HEK293 (cell line): ENCODE data around the gene MBLAC1.

Source experiments
- GLI4 ChIP-seq: fragments of 450-650 bp; formaldehyde crosslinking; IDR thresholded peaks from 2 replicates; pipeline ENCODE4 v1.5.1; 2016; ENCODE audit warnings: missing biosample characterization, missing genetic modification characterization
- GLIS1 ChIP-seq: fragments of 450-650 bp; formaldehyde crosslinking; IDR thresholded peaks from 2 replicates; pipeline ENCODE4 v1.5.1; 2016; ENCODE audit warnings: missing biosample characterization, missing genetic modification characterization
- HOXD13 ChIP-seq: sonication (generic); formaldehyde crosslinking; IDR thresholded peaks from 2 replicates; pipeline ENCODE4 v1.8.0; 2022; ENCODE audit warnings: missing genetic modification reagents, borderline replicate concordance
- KLF7 ChIP-seq: fragments of 450-650 bp; formaldehyde crosslinking; IDR thresholded peaks from 2 replicates; pipeline ENCODE4 v1.5.1; 2016; ENCODE audit warnings: missing biosample characterization, missing genetic modification characterization, borderline replicate concordance
- KLF8 ChIP-seq: fragments of 450-650 bp; formaldehyde crosslinking; IDR thresholded peaks from 2 replicates; pipeline ENCODE4 v1.5.1; 2016; ENCODE audit warnings: missing biosample characterization, missing genetic modification characterization
- SP3 ChIP-seq: fragments of 450-650 bp; formaldehyde crosslinking; IDR thresholded peaks from 2 replicates; pipeline ENCODE4 v1.5.1; 2016; ENCODE audit warnings: missing biosample characterization, missing genetic modification characterization
- YY1 ChIP-seq: fragments of 450-650 bp; formaldehyde crosslinking; IDR thresholded peaks from 2 replicates; pipeline ENCODE4 v1.5.1; 2018; ENCODE audit warnings: missing biosample characterization, missing genetic modification characterization
- ZBTB1 ChIP-seq: fragments of 450-650 bp; formaldehyde crosslinking; IDR thresholded peaks from 2 replicates; pipeline ENCODE4 v1.5.1; 2016; ENCODE audit warnings: missing biosample characterization, missing genetic modification characterization
- ZFP69B ChIP-seq: fragments of 450-650 bp; formaldehyde crosslinking; IDR thresholded peaks from 2 replicates; pipeline ENCODE4 v1.5.1; 2016; ENCODE audit warnings: missing biosample characterization, missing genetic modification characterization
- ZNF138 ChIP-seq: fragments of 450-650 bp; formaldehyde crosslinking; IDR thresholded peaks from 2 replicates; pipeline ENCODE4 v1.5.1; 2016; ENCODE audit warnings: missing biosample characterization, missing genetic modification characterization, borderline replicate concordance
- ZNF146 ChIP-seq: fragments of 450-650 bp; formaldehyde crosslinking; IDR thresholded peaks from 2 replicates; pipeline ENCODE4 v1.5.1; 2016; ENCODE audit warnings: missing biosample characterization, missing genetic modification characterization
- ZNF157 ChIP-seq: fragments of 450-650 bp; formaldehyde crosslinking; IDR thresholded peaks from 2 replicates; pipeline ENCODE4 v1.5.1; 2016; ENCODE audit warnings: missing biosample characterization, missing genetic modification characterization
- ZNF169 ChIP-seq: fragments of 450-650 bp; formaldehyde crosslinking; IDR thresholded peaks from 2 replicates; pipeline ENCODE4 v1.5.1; 2016; ENCODE audit warnings: missing biosample characterization, missing genetic modification characterization
- ZNF2 ChIP-seq: fragments of 450-650 bp; formaldehyde crosslinking; IDR thresholded peaks from 2 replicates; pipeline ENCODE4 v1.5.1; 2016; ENCODE audit warnings: missing biosample characterization, missing genetic modification characterization
- ZNF202 ChIP-seq: fragments of 450-650 bp; formaldehyde crosslinking; IDR thresholded peaks from 2 replicates; pipeline ENCODE4 v1.5.1; 2016; ENCODE audit warnings: missing biosample characterization, missing genetic modification characterization, borderline replicate concordance
- ZNF214 ChIP-seq: fragments of 450-650 bp; formaldehyde crosslinking; IDR thresholded peaks from 2 replicates; pipeline ENCODE4 v1.5.1; 2017; ENCODE audit warnings: missing biosample characterization, mild to moderate bottlenecking, missing genetic modification characterization, borderline replicate concordance
- ZNF223 ChIP-seq: fragments of 450-650 bp; formaldehyde crosslinking; IDR thresholded peaks from 2 replicates; pipeline ENCODE4 v1.5.1; 2016; ENCODE audit warnings: missing biosample characterization, missing genetic modification characterization
- ZNF366 ChIP-seq: fragments of 450-650 bp; formaldehyde crosslinking; conservative IDR thresholded peaks from 2 replicates; pipeline ENCODE4 v1.5.1; 2016; ENCODE audit warnings: missing biosample characterization, missing genetic modification characterization
- ZNF394 ChIP-seq: fragments of 450-650 bp; formaldehyde crosslinking; IDR thresholded peaks from 2 replicates; pipeline ENCODE4 v1.5.1; 2016; ENCODE audit warnings: missing biosample characterization, missing genetic modification characterization, mild to moderate bottlenecking, moderate library complexity, borderline replicate concordance
- ZNF529 ChIP-seq: fragments of 450-650 bp; formaldehyde crosslinking; IDR thresholded peaks from 2 replicates; pipeline ENCODE4 v1.5.1; 2017; ENCODE audit warnings: missing genetic modification characterization, missing biosample characterization; ENCODE audit not compliant: insufficient replicate concordance
- ZNF549 ChIP-seq: fragments of 450-650 bp; IDR thresholded peaks from 2 replicates; pipeline ENCODE4 v1.5.1; 2018; ENCODE audit warnings: missing biosample characterization, missing genetic modification characterization, mild to moderate bottlenecking, inconsistent platforms, moderate library complexity
- ZNF555 ChIP-seq: fragments of 450-650 bp; formaldehyde crosslinking; conservative IDR thresholded peaks from 2 replicates; pipeline ENCODE4 v1.5.1; 2017; ENCODE audit warnings: missing biosample characterization, mild to moderate bottlenecking, missing genetic modification characterization, inconsistent platforms
- ZNF585B ChIP-seq: fragments of 450-650 bp; formaldehyde crosslinking; IDR thresholded peaks from 2 replicates; pipeline ENCODE4 v1.5.1; 2016; ENCODE audit warnings: missing biosample characterization, missing genetic modification characterization
- ZNF658 ChIP-seq: fragments of 450-650 bp; formaldehyde crosslinking; IDR thresholded peaks from 2 replicates; pipeline ENCODE4; 2016; ENCODE audit warnings: missing biosample characterization, missing genetic modification characterization
- ZSCAN23 ChIP-seq: fragments of 450-650 bp; formaldehyde crosslinking; IDR thresholded peaks from 2 replicates; pipeline ENCODE4 v1.5.1; 2016; ENCODE audit warnings: missing biosample characterization, missing genetic modification characterization
- ZSCAN30 ChIP-seq: fragments of 450-650 bp; IDR thresholded peaks from 2 replicates; pipeline ENCODE4 v1.5.1; 2018; ENCODE audit warnings: missing biosample characterization, mild to moderate bottlenecking, missing genetic modification characterization, moderate library complexity
- TF ChIP-seq, protein P1 (sequence below): fragments of 450-650 bp; formaldehyde crosslinking; IDR thresholded peaks from 2 replicates; pipeline ENCODE4 v1.5.1; 2016; ENCODE audit warnings: missing biosample characterization, missing genetic modification characterization
- TF ChIP-seq, protein P2 (sequence below): fragments of 450-650 bp; formaldehyde crosslinking; IDR thresholded peaks from 2 replicates; pipeline ENCODE4 v1.5.1; 2016; ENCODE audit warnings: missing biosample characterization, missing genetic modification characterization
- TF ChIP-seq, protein P3 (sequence below): fragments of 450-650 bp; formaldehyde crosslinking; IDR thresholded peaks from 2 replicates; pipeline ENCODE4 v1.5.1; 2016; ENCODE audit warnings: missing biosample characterization, missing genetic modification characterization
- TF ChIP-seq, protein P4 (sequence below): fragments of 450-650 bp; IDR thresholded peaks from 2 replicates; pipeline ENCODE4 v1.5.1; 2018; ENCODE audit warnings: missing biosample characterization, mild to moderate bottlenecking, missing genetic modification characterization
- TF ChIP-seq, protein P5 (sequence below): fragments of 450-650 bp; formaldehyde crosslinking; IDR thresholded peaks from 2 replicates; pipeline ENCODE4 v1.5.1; 2016; ENCODE audit warnings: missing biosample characterization, missing genetic modification characterization
- TF ChIP-seq, protein P6 (sequence below): fragments of 450-650 bp; formaldehyde crosslinking; IDR thresholded peaks from 2 replicates; pipeline ENCODE4 v1.5.1; 2016; ENCODE audit warnings: missing biosample characterization, missing genetic modification characterization, borderline replicate concordance

MBLAC1 gene

DNA sequence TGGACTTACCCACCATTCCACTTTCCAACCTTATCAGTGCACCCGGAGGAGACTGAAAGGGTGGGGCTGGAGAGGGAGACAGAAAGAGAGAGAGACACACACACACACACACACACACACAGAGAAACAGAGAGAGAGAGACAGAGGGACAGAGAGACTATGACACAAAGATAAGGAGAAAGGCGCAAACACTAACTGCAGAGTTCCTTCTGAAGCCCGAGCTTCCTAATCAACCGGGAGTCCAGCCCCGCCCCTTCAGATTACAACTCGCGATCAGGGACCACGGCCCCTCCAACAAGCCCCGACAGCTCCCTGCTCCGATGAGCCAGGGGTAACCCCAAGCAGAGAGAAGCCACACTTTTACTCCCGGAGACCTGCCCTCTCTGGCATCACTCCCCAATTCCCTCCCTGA, 41.2 kb downstream of the MBLAC1 start (continued):
- TF ChIP-seq ZNF585B (tag by site-specific recombination) (no peak), ZNF549 (no peak), ZNF529 (no peak), ZNF366 (tag by site-specific recombination) (peak; percentile 46), ZNF223 (tag by site-specific recombination) (no peak), ZNF555 (tag by site-specific recombination) (no peak), ZNF157 (0 out of 2 replicates have a peak, but pooled peaks have one; percentile 19), ZNF2 (tag by site-specific recombination) (peak; percentile 39; the same call in 1 of the 2 replicates), YY1 (tag by site-specific recombination) (no peak), ZNF138 (tag by site-specific recombination) (no peak), ZNF169 (tag by site-specific recombination) (no peak), SP3 (tag by site-specific recombination) (peak; percentile 14; the same call in 1 of the 2 replicates), ZSCAN23 (no peak), ZNF146 (tag by site-specific recombination) (no peak), ZFP69B (tag by site-specific recombination) (0 out of 2 replicates have a peak, but pooled peaks have one; percentile 47), HOXD13 (CRISPR knock-in tag) (no peak), KLF7 (peak; percentile 98), GLIS1 (tag by site-specific recombination) (peak; percentile 54), GLI4 (tag by site-specific recombination) (no peak), ZNF214 (tag by site-specific recombination) (no peak), KLF8 (peak; percentile 85), ZNF202 (tag by site-specific recombination) (no peak), ZSCAN30 (tag by site-specific recombination) (no peak), ZNF394 (tag by site-specific recombination) (no peak), ZNF658 (tag by site-specific recombination) (no peak), ZBTB1 (tag by site-specific recombination) (no peak)
- TF ChIP-seq, protein P1, sequence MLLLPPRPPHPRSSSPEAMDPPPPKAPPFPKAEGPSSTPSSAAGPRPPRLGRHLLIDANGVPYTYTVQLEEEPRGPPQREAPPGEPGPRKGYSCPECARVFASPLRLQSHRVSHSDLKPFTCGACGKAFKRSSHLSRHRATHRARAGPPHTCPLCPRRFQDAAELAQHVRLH (tag by site-specific recombination), result no peak
- TF ChIP-seq, protein P2, sequence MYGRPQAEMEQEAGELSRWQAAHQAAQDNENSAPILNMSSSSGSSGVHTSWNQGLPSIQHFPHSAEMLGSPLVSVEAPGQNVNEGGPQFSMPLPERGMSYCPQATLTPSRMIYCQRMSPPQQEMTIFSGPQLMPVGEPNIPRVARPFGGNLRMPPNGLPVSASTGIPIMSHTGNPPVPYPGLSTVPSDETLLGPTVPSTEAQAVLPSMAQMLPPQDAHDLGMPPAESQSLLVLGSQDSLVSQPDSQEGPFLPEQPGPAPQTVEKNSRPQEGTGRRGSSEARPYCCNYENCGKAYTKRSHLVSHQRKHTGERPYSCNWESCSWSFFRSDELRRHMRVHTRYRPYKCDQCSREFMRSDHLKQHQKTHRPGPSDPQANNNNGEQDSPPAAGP (tag by site-specific recombination), result peak; percentile 48; the same call in 1 of the 2 replicates
- TF ChIP-seq, protein P3, sequence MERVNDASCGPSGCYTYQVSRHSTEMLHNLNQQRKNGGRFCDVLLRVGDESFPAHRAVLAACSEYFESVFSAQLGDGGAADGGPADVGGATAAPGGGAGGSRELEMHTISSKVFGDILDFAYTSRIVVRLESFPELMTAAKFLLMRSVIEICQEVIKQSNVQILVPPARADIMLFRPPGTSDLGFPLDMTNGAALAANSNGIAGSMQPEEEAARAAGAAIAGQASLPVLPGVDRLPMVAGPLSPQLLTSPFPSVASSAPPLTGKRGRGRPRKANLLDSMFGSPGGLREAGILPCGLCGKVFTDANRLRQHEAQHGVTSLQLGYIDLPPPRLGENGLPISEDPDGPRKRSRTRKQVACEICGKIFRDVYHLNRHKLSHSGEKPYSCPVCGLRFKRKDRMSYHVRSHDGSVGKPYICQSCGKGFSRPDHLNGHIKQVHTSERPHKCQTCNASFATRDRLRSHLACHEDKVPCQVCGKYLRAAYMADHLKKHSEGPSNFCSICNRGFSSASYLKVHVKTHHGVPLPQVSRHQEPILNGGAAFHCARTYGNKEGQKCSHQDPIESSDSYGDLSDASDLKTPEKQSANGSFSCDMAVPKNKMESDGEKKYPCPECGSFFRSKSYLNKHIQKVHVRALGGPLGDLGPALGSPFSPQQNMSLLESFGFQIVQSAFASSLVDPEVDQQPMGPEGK (tag by site-specific recombination), result peak; percentile 41; the same call in 1 of the 2 replicates
- TF ChIP-seq, protein P4, sequence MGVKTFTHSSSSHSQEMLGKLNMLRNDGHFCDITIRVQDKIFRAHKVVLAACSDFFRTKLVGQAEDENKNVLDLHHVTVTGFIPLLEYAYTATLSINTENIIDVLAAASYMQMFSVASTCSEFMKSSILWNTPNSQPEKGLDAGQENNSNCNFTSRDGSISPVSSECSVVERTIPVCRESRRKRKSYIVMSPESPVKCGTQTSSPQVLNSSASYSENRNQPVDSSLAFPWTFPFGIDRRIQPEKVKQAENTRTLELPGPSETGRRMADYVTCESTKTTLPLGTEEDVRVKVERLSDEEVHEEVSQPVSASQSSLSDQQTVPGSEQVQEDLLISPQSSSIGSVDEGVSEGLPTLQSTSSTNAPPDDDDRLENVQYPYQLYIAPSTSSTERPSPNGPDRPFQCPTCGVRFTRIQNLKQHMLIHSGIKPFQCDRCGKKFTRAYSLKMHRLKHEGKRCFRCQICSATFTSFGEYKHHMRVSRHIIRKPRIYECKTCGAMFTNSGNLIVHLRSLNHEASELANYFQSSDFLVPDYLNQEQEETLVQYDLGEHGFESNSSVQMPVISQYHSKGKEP (tag by site-specific recombination), result no peak
- TF ChIP-seq, protein P5, sequence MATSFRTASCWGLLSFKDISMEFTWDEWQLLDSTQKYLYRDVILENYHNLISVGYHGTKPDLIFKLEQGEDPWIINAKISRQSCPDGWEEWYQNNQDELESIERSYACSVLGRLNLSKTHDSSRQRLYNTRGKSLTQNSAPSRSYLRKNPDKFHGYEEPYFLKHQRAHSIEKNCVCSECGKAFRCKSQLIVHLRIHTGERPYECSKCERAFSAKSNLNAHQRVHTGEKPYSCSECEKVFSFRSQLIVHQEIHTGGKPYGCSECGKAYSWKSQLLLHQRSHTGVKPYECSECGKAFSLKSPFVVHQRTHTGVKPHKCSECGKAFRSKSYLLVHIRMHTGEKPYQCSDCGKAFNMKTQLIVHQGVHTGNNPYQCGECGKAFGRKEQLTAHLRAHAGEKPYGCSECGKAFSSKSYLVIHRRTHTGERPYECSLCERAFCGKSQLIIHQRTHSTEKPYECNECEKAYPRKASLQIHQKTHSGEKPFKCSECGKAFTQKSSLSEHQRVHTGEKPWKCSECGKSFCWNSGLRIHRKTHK, result no peak
- TF ChIP-seq, protein P6, sequence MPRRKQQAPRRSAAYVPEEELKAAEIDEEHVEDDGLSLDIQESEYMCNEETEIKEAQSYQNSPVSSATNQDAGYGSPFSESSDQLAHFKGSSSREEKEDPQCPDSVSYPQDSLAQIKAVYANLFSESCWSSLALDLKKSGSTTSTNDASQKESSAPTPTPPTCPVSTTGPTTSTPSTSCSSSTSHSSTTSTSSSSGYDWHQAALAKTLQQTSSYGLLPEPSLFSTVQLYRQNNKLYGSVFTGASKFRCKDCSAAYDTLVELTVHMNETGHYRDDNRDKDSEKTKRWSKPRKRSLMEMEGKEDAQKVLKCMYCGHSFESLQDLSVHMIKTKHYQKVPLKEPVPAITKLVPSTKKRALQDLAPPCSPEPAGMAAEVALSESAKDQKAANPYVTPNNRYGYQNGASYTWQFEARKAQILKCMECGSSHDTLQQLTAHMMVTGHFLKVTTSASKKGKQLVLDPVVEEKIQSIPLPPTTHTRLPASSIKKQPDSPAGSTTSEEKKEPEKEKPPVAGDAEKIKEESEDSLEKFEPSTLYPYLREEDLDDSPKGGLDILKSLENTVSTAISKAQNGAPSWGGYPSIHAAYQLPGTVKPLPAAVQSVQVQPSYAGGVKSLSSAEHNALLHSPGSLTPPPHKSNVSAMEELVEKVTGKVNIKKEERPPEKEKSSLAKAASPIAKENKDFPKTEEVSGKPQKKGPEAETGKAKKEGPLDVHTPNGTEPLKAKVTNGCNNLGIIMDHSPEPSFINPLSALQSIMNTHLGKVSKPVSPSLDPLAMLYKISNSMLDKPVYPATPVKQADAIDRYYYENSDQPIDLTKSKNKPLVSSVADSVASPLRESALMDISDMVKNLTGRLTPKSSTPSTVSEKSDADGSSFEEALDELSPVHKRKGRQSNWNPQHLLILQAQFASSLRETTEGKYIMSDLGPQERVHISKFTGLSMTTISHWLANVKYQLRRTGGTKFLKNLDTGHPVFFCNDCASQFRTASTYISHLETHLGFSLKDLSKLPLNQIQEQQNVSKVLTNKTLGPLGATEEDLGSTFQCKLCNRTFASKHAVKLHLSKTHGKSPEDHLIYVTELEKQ (tag by site-specific recombination), result peak; percentile 64; the same call in 1 of the 2 replicates
